Dendritic cell treated with granulocyte-macrophage colony-stimulating factor and Interleukin-4, amounts not matched to agents 40 ng/mL and 50 ng/mL, for 4 days (primary cell): ENCODE data around the gene TTLL10.

ENCODE experiments used
- H3K27ac Mint-ChIP-seq: one replicate; pipeline ENCODE4 v1.8.0; 2022; ENCODE audit warnings: mild to moderate bottlenecking, mixed read lengths
- H3K27me3 Mint-ChIP-seq: one replicate; pipeline ENCODE4 v1.8.0; 2022; ENCODE audit warnings: mild to moderate bottlenecking, mixed read lengths
- H3K36me3 Mint-ChIP-seq: one replicate; pipeline ENCODE4 v1.8.0; 2022; ENCODE audit warnings: low read depth, mixed read lengths
- H3K4me1 Mint-ChIP-seq: one replicate; pipeline ENCODE4 v1.8.0; 2022; ENCODE audit warnings: low read depth, mixed read lengths
- H3K4me3 Mint-ChIP-seq: one replicate; pipeline ENCODE4 v1.8.0; 2022; ENCODE audit warnings: mild to moderate bottlenecking, moderate library complexity, mixed read lengths
- H3K9me3 Mint-ChIP-seq: one replicate; pipeline ENCODE4 v1.8.0; 2022; ENCODE audit warnings: mixed read lengths
- intact Hi-C: fragments of 100-400 bp; cut with micrococcal nuclease; formaldehyde crosslinking; loops from one replicate; pipeline ENCODE4 v1.15.0; 2022

The TTLL10 gene, protein sequence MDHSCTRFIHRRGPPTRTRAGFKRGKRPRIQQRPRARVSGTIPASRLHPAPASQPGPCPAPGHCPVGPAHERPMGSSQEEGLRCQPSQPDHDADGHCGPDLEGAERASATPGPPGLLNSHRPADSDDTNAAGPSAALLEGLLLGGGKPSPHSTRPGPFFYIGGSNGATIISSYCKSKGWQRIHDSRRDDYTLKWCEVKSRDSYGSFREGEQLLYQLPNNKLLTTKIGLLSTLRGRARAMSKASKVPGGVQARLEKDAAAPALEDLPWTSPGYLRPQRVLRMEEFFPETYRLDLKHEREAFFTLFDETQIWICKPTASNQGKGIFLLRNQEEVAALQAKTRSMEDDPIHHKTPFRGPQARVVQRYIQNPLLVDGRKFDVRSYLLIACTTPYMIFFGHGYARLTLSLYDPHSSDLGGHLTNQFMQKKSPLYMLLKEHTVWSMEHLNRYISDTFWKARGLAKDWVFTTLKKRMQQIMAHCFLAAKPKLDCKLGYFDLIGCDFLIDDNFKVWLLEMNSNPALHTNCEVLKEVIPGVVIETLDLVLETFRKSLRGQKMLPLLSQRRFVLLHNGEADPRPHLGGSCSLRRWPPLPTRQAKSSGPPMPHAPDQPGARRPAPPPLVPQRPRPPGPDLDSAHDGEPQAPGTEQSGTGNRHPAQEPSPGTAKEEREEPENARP

DNA sequence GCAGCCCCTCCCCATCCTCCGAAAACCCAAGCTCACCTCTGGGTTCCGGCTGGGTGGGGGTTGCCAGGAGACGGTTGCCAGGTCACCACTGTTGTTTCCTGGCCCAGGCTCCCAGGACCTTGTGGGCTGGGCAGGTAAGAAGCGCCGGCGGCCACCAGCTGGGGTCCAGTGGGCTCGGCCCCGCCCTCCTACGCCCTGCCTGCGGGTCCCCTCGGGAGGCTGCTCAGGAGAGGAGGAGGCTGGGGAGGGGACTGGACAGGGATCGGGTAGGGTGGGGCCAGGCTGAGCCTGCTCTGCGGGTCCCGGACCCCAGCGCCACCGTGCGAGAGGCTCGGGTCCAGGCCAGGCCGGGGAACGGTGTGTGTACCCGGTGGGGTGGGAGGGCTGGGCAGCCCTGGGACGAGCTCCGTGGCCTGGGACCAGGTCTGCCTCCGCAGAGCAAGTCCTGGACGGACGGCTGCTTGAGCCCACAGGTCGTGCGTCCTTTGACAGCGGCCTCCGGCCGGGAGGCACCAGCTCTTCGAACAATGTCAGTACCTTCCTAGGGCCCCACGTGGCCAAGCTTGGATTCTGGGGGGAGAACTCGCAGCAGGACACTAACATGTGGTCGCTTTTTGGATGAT, at the start of gene TTLL10:
Gene TTLL10, plus strand, starts transcription at position 88 of the 623 bp plus-strand sequence. CDS start 5,336 bp downstream, outside the sequence.
- no peaks in the 10 kb centered on the region for H3K9me3 Mint-ChIP-seq
- H3K4me3 Mint-ChIP-seq, result no peak within 1 kb of the TSS
- no peak within 1 kb of the TSS for H3K27ac Mint-ChIP-seq
- peaks cover 74% of the 10 kb centered on the region for H3K27me3 Mint-ChIP-seq
- intact Hi-C loops, result no loop called here
- H3K4me1 Mint-ChIP-seq, result no peaks in the 10 kb centered on the region
- H3K36me3 Mint-ChIP-seq, result no peaks in the 10 kb centered on the region

DNA sequence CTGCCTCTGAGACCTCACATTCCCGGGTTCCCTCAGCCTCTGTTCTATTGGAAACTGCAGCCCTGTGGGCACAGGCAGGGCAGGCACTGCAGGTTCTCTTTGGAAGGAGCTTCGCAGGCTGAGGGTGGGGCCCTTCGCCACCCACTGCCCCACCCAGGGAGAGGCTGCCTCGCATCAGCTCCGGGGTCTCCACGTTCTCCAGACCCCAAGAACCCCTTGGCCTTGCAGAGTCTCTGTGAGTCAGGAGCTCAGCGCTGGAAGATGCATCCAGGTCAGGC, 49.2 kb upstream of the TTLL10 start:
- Mint-ChIP-seq H3K4me3 (no peak overlapping the region), H3K27ac (no peak overlapping the region), H3K9me3 (peaks cover 7% of the 10 kb centered on the region), H3K27me3 (peaks cover 39% of the 10 kb centered on the region), H3K4me1 (peaks cover 11% of the 10 kb centered on the region), H3K36me3 (no peaks in the 10 kb centered on the region)
- intact Hi-C loops, result no loop called here

DNA sequence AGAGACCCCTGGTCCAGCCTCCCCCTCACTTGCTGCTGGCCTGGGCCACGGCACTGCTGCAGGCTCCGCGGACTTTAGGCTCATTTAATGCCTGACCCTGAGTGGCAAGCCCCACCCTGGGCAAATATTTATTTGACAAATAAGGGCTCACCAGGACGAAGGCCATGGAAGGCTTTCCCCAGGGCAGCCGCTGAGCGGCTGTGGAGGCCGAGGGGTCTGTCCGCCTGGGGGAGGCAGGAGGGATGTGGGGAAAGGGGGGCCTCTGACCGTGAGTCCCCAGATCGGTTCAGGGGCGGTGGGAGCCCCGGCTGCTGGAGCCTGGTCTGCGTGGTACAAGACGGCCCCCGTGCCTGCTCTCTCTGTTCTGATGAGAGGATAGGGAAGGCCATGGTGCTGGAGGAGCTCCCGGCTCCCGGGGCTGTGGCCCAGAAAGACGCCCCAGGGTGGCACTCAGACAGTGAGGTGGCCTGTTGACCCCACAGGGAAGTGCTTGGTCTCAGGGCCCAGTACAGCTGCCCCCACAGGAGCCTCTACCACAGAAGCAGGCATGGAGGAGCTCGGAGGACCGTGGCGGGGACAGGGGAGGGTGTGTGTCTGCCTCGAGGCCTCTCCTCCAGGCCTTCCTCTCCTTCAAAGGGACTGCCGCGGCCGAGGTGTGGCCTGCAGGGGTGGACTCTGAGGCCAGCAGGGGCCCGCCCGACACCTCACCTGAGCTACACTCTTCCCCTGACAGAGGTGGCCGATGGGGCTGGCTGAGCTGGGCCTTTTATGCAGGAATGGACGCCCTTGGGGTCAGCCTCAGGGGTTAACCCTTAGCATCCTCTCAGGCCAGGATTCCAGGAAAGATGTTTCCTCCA, 48.7 kb upstream of the TTLL10 start:
- Mint-ChIP-seq H3K27ac (no peak overlapping the region), H3K4me1 (peaks cover 11% of the 10 kb centered on the region), H3K36me3 (no peaks in the 10 kb centered on the region), H3K4me3 (no peak overlapping the region), H3K9me3 (peaks cover 7% of the 10 kb centered on the region), H3K27me3 (peaks cover 33% of the 10 kb centered on the region)
- intact Hi-C loops, result no loop called here

DNA sequence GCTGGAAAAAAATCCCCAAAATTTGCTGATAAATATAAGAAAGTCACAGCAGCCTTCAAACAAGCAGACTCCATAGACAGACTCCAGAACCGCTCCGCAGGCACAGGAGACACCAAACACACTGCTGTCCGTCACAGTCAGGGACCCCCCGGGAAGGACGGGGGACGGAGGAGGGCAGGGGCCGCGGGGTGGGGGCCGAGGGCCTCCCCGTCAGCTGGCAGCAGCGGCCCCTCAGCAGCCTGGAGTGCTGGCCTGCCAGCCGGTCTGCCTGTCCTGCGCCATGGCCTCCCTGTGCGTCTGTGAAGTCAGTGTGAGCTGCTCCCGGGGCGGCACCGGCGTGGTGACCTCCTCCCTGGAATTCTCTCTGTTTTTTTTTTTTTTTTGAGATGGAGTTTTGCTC, 47.7 kb upstream of the TTLL10 start:
- peaks cover 7% of the 10 kb centered on the region for H3K9me3 Mint-ChIP-seq
- intact Hi-C loops, result no loop called here
- no peaks in the 10 kb centered on the region for H3K36me3 Mint-ChIP-seq

GRCh38 chr1:1127551-1128451, 45.9 kb upstream of the TTLL10 start:
- intact Hi-C loops, result no loop called here
- Mint-ChIP-seq H3K27ac (no peak overlapping the region), H3K9me3 (peaks cover 7% of the 10 kb centered on the region), H3K27me3 (peaks cover 21% of the 10 kb centered on the region), H3K4me3 (no peak overlapping the region), H3K36me3 (no peaks in the 10 kb centered on the region), H3K4me1 (peaks cover 5% of the 10 kb centered on the region)

More for the DNA sequence above, 47.7 kb upstream of the TTLL10 start:
- peaks cover 26% of the 10 kb centered on the region for H3K27me3 Mint-ChIP-seq
- no peak overlapping the region for H3K4me3 Mint-ChIP-seq
- H3K27ac Mint-ChIP-seq, result no peak overlapping the region
- H3K4me1 Mint-ChIP-seq, result peaks cover 11% of the 10 kb centered on the region

GRCh38 chr1:1128454-1129139, 45.1 kb upstream of the TTLL10 start:
- H3K27ac Mint-ChIP-seq, result no peak overlapping the region
- no peaks in the 10 kb centered on the region for H3K36me3 Mint-ChIP-seq
- no peak overlapping the region for H3K4me3 Mint-ChIP-seq
- H3K27me3 Mint-ChIP-seq, result peaks cover 16% of the 10 kb centered on the region
- H3K4me1 Mint-ChIP-seq, result peaks cover 5% of the 10 kb centered on the region
- intact Hi-C loops, result no loop called here
- peaks cover 7% of the 10 kb centered on the region for H3K9me3 Mint-ChIP-seq

DNA sequence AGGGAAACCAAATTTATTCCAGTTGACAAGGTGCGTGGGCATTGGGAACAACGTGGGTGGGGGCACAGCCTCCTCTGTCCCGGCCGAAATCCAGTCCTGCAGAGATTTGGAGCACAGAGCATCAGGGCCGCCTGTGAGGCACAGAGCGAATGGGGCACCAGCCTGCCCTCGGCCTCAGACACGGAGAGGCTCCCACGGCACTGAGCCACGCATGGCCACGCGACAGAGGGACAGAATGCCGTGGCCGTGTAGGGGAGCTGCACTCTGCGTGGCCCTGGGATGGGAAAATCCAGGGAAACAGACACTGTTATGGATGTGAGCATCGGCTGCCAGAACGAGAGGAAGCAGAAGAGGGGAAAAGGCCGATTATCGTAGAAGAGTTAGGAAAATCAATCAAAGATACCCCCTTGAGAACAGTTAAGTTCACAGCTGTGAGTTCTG, 44.3 kb upstream of the TTLL10 start:
- H3K4me1 Mint-ChIP-seq, result no peaks in the 10 kb centered on the region
- no peak overlapping the region for H3K27ac Mint-ChIP-seq
- no peak overlapping the region for H3K4me3 Mint-ChIP-seq
- H3K27me3 Mint-ChIP-seq, result peaks cover 10% of the 10 kb centered on the region
- intact Hi-C loops, result no loop called here
- H3K36me3 Mint-ChIP-seq, result no peaks in the 10 kb centered on the region
- no peaks in the 10 kb centered on the region for H3K9me3 Mint-ChIP-seq

GRCh38 chr1:1130206-1131120, 43.2 kb upstream of the TTLL10 start:
- H3K36me3 Mint-ChIP-seq, result no peaks in the 10 kb centered on the region
- H3K4me3 Mint-ChIP-seq, result no peak overlapping the region
- H3K4me1 Mint-ChIP-seq, result no peaks in the 10 kb centered on the region
- no peaks in the 10 kb centered on the region for H3K9me3 Mint-ChIP-seq
- intact Hi-C loops, result no loop called here
- peaks cover 10% of the 10 kb centered on the region for H3K27me3 Mint-ChIP-seq
- no peak overlapping the region for H3K27ac Mint-ChIP-seq

DNA sequence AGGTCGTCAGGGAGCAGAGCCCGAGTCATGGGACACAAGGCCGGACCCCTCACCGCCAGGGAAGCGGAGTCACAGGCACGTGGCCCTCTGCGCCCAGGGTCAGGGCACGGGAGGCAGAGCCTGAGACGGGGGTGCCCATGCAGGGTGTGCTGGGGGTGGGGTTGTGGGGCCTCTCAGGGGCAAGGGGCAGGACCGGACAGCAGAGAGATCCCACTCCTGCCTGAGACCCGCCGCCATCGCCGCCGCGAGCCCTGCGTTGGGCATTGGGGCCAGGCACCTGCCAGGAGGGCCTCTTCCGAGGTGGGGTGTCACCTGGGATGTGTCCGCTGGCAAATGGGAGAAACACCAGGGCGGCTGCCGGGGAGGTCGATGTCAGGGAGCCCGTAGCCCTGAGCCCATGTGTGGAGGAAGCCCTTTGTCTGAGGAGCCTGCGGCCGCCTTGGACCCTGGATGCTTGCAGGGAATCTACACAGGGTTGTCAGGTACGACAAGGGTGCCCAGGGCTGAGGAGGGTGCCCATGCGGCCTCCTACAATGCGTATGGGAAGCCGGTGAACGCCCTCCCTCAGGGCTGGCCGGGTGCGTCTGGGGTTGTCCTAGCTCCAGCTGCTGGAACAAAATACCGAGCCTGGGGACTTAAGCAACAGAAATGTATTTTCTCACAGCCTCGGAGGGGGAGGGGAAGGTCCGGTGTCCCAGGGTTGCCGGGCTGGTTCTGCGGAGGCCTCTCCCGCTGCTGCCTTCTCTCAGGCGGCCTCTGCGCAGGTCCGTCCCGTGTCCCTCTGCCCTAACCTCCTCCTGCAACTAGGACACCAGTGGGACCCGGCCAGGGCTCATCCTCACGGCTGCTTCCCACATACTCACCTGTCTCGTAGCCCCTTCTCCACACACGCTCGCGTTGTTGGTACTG, 41.4 kb upstream of the TTLL10 start:
- intact Hi-C loops, result no loop called here
- Mint-ChIP-seq H3K4me1 (peaks cover 2% of the 10 kb centered on the region), H3K27me3 (peaks cover 24% of the 10 kb centered on the region), H3K27ac (no peak overlapping the region), H3K4me3 (no peak overlapping the region), H3K36me3 (no peaks in the 10 kb centered on the region), H3K9me3 (no peaks in the 10 kb centered on the region)

GRCh38 chr1:1132956-1133750, 40.5 kb upstream of the TTLL10 start:
- Mint-ChIP-seq H3K27ac (no peak overlapping the region), H3K36me3 (no peaks in the 10 kb centered on the region), H3K4me1 (peaks cover 5% of the 10 kb centered on the region), H3K4me3 (no peak overlapping the region), H3K9me3 (no peaks in the 10 kb centered on the region), H3K27me3 (peaks cover 32% of the 10 kb centered on the region)
- intact Hi-C loops, result no loop called here
